DMS53 (cell line): Measurements from ENCODE around the gene GAN.
A peak's percentile ranks its signal among the peaks of the same experiment; 100 is the strongest.
"Not testable (repeated sequence)": the region's sequence is repeated elsewhere in the genome, so short reads cannot be mapped to it uniquely, and the experiment has no call there.

Experiments used
- DNase-seq: peaks from one replicate; lab custom pipeline; 2025; lab: John Stamatoyannopoulos, UW

GAN gene

GRCh38 chr16:81310045-81310644 lies 4.6 kb upstream of the GAN start:
- DNase-seq: no peak

GRCh38 chr16:81311762-81312161 lies 3.0 kb upstream of the GAN start:
- DNase-seq: no peak

GRCh38 chr16:81313701-81314602 lies 810 bp upstream of the GAN start:
- peak; percentile 28 for DNase-seq

GRCh38 chr16:81315271-81316175 lies 761 bp downstream of the GAN start:
- DNase-seq: peak; percentile 53

- DNase-seq: no peak
Observed at GRCh38 chr16:81316176-81316496, 1.4 kb downstream of the GAN start.

- no peak for DNase-seq
Observed at GRCh38 chr16:81318711-81319110, 3.9 kb downstream of the GAN start.

- no peak for DNase-seq
Observed at GRCh38 chr16:81319221-81319912, 4.6 kb downstream of the GAN start.

- no peak for DNase-seq
Observed at GRCh38 chr16:81321039-81321438, 6.3 kb downstream of the GAN start.

GRCh38 chr16:81321536-81321935 lies 6.8 kb downstream of the GAN start:
- DNase-seq: no peak

GRCh38 chr16:81324808-81325207 lies 10.0 kb downstream of the GAN start:
- no peak for DNase-seq

- no peak for DNase-seq
Observed at GRCh38 chr16:81327011-81327410, 12.2 kb downstream of the GAN start.

GRCh38 chr16:81327447-81328196 lies 12.9 kb downstream of the GAN start:
- no peak for DNase-seq

- DNase-seq: no peak
Observed at GRCh38 chr16:81329947-81330346, 15.2 kb downstream of the GAN start.

GRCh38 chr16:81333356-81333755 lies 18.6 kb downstream of the GAN start:
- no peak for DNase-seq

GRCh38 chr16:81335669-81336068 lies 20.9 kb downstream of the GAN start:
- DNase-seq: no peak

GRCh38 chr16:81337097-81337496 lies 22.3 kb downstream of the GAN start:
- no peak for DNase-seq

GRCh38 chr16:81345172-81345571 lies 30.4 kb downstream of the GAN start:
- DNase-seq: not testable (repeated sequence)

GRCh38 chr16:81347425-81347824 lies 32.7 kb downstream of the GAN start:
- DNase-seq: no peak

- DNase-seq: no peak
Observed at GRCh38 chr16:81349608-81350305, 35.0 kb downstream of the GAN start.

- DNase-seq: peak; percentile 9
Observed at GRCh38 chr16:81350306-81350615, 35.5 kb downstream of the GAN start.

GRCh38 chr16:81353895-81354294 lies 39.1 kb downstream of the GAN start:
- DNase-seq: no peak
